Epithelial cell of esophagus (primary cell): ENCODE data around the gene FRMD5.

Experiments
- DNase-seq: peaks from one replicate; pipeline ENCODE4 v3.0.0; 2010; ENCODE audit warnings: low read depth
- H3K4me3 ChIP-seq: 2 replicates; pipeline ENCODE4 v1.5.1; 2011; ENCODE audit warnings: mild to moderate bottlenecking, low read length, control low read depth
- CTCF ChIP-seq: IDR thresholded peaks from 2 replicates; pipeline ENCODE4 v1.5.1; 2011; ENCODE audit warnings: low read depth, mild to moderate bottlenecking, low read length, control low read depth, inconsistent platforms; ENCODE audit not compliant: insufficient read depth; ENCODE audit errors: missing control alignments

FRMD5 gene

GRCh38 chr15:44029003-44029402 lies 166.1 kb downstream of the FRMD5 start:
- no peak for DNase-seq
- H3K4me3 ChIP-seq: no peak overlapping the region
- TF ChIP-seq CTCF: no peak

DNA sequence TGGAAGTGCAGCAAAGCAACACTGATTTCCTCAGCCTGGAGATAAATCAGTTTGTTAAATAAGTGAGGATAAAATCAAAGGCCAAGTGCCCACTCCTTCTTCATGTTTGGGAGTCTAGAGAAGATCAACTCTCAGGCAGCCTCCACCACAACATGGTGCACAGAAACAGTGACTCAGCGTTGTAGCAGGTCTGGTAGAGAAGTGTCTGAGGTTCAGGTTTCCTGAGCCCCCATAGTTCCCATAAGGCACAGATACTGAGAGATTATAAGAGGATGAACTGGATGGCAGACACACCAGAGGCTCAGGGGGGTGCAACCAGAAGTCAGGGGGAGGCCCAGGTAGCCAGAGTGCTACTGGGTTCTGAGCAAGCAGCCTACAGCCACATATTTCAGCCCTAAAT lies 166.7 kb downstream of the FRMD5 start:
- no peak overlapping the region for H3K4me3 ChIP-seq
- TF ChIP-seq CTCF: no peak
- peak; percentile 30 for DNase-seq

- no peak overlapping the region for H3K4me3 ChIP-seq
- TF ChIP-seq CTCF: no peak
- DNase-seq: no peak
Observed at GRCh38 chr15:44024155-44024554, 170.9 kb downstream of the FRMD5 start.

- H3K4me3 ChIP-seq: no peak overlapping the region
- DNase-seq: no peak
- no peak for TF ChIP-seq CTCF
Observed at GRCh38 chr15:44023176-44023575, 171.9 kb downstream of the FRMD5 start.

- no peak overlapping the region for H3K4me3 ChIP-seq
- DNase-seq: no peak
- no peak for TF ChIP-seq CTCF
Observed at GRCh38 chr15:44018151-44018550, 176.9 kb downstream of the FRMD5 start.

- H3K4me3 ChIP-seq: no peak overlapping the region
Observed at GRCh38 chr15:44015545-44016305, 179.3 kb downstream of the FRMD5 start.

More at GRCh38 chr15:44015545-44016305, 179.3 kb downstream of the FRMD5 start:
- no peak for DNase-seq
- TF ChIP-seq CTCF: no peak
